KMS-11 (cell line): ENCODE data around the gene CNTNAP5.
A peak's percentile ranks its signal among the peaks of the same experiment; 100 is the strongest.

Source experiments
- H2AFZ ChIP-seq: fragments of 200-600 bp; sonication (generic); 2 replicates; pipeline ENCODE4 v1.6.1; 2016; ENCODE audit warnings: antibody characterized with exemption, mixed run types, low read depth
- H3K27ac ChIP-seq: fragments of 200-600 bp; sonication (generic); 2 replicates; pipeline ENCODE4 v1.6.1; 2016; ENCODE audit warnings: mild to moderate bottlenecking, mixed run types
- H3K27me3 ChIP-seq: fragments of 200-600 bp; sonication (generic); 2 replicates; pipeline ENCODE4 v1.6.1; 2017; ENCODE audit warnings: mild to moderate bottlenecking, low read depth, mixed run types, moderate library complexity; ENCODE audit not compliant: insufficient read depth
- H3K36me3 ChIP-seq: fragments of 200-600 bp; sonication (generic); 2 replicates; pipeline ENCODE4 v1.6.1; 2017; ENCODE audit warnings: mild to moderate bottlenecking, mixed run types; ENCODE audit not compliant: insufficient read depth
- H3K4me1 ChIP-seq: fragments of 200-600 bp; sonication (generic); 2 replicates; pipeline ENCODE4 v1.6.1; 2016; ENCODE audit warnings: mild to moderate bottlenecking, low read depth, mixed run types; ENCODE audit not compliant: poor library complexity, severe bottlenecking
- H3K4me2 ChIP-seq: fragments of 200-600 bp; sonication (generic); 2 replicates; pipeline ENCODE4 v1.7.0; 2016; ENCODE audit warnings: mild to moderate bottlenecking, mixed run types
- H3K4me3 ChIP-seq: fragments of 200-600 bp; sonication (generic); IDR thresholded peaks from 2 replicates; pipeline ENCODE4 v1.6.1; 2017; ENCODE audit warnings: low read depth, low read length, mixed read lengths; ENCODE audit not compliant: insufficient read depth
- H3K79me2 ChIP-seq: fragments of 200-600 bp; sonication (generic); 2 replicates; pipeline ENCODE4 v1.6.1; 2016; ENCODE audit warnings: low read depth, mixed run types; ENCODE audit not compliant: insufficient read depth
- H3K9ac ChIP-seq: fragments of 200-600 bp; sonication (generic); 2 replicates; pipeline ENCODE4 v1.6.1; 2016; ENCODE audit warnings: mild to moderate bottlenecking, mixed run types
- H4K20me1 ChIP-seq: fragments of 200-600 bp; sonication (generic); 2 replicates; pipeline ENCODE4 v1.6.1; 2016; ENCODE audit warnings: mild to moderate bottlenecking, mixed run types; ENCODE audit not compliant: insufficient read depth
- CTCF ChIP-seq: fragments of 200-600 bp; sonication (generic); conservative IDR thresholded peaks from 2 replicates; pipeline ENCODE4 v1.6.1; 2017; ENCODE audit warnings: low read depth, mild to moderate bottlenecking, antibody characterized with exemption, low read length, moderate library complexity, mixed read lengths

The CNTNAP5 gene

GRCh38 chr2:124796647-124797046, 771.6 kb downstream of the CNTNAP5 start:
- no peak overlapping the region for H3K4me3 ChIP-seq
- no peak overlapping the region for H3K27ac ChIP-seq
- no peaks in the 10 kb centered on the region for H3K4me1 ChIP-seq
- no peaks in the 10 kb centered on the region for H3K79me2 ChIP-seq
- H4K20me1 ChIP-seq = no peaks in the 10 kb centered on the region
- no peak overlapping the region for H2AFZ ChIP-seq
- no peaks in the 10 kb centered on the region for H3K36me3 ChIP-seq
- no peak overlapping the region for H3K4me2 ChIP-seq
- no peak for TF ChIP-seq CTCF
- H3K9ac ChIP-seq = no peak overlapping the region
- no peaks in the 10 kb centered on the region for H3K27me3 ChIP-seq

GRCh38 chr2:124797049-124797448, 772.0 kb downstream of the CNTNAP5 start:
- H2AFZ ChIP-seq = no peak overlapping the region
- H3K4me1 ChIP-seq = no peaks in the 10 kb centered on the region
- no peaks in the 10 kb centered on the region for H3K79me2 ChIP-seq
- H3K27ac ChIP-seq = no peak overlapping the region
- no peak overlapping the region for H3K9ac ChIP-seq
- no peaks in the 10 kb centered on the region for H4K20me1 ChIP-seq
- H3K4me2 ChIP-seq = no peak overlapping the region
- no peaks in the 10 kb centered on the region for H3K36me3 ChIP-seq
- H3K27me3 ChIP-seq = no peaks in the 10 kb centered on the region
- H3K4me3 ChIP-seq = no peak overlapping the region
- no peak for TF ChIP-seq CTCF

- no peak overlapping the region for H3K4me2 ChIP-seq
- no peaks in the 10 kb centered on the region for H3K36me3 ChIP-seq
- H3K4me3 ChIP-seq = no peak overlapping the region
- no peak for TF ChIP-seq CTCF
- H3K79me2 ChIP-seq = no peaks in the 10 kb centered on the region
- H3K27ac ChIP-seq = no peak overlapping the region
- no peak overlapping the region for H2AFZ ChIP-seq
- no peaks in the 10 kb centered on the region for H3K27me3 ChIP-seq
- H3K9ac ChIP-seq = no peak overlapping the region
- no peaks in the 10 kb centered on the region for H3K4me1 ChIP-seq
- no peaks in the 10 kb centered on the region for H4K20me1 ChIP-seq
These were observed 773.5 kb downstream of the CNTNAP5 start for GRCh38 chr2:124798551-124798950.

GRCh38 chr2:124804014-124804940, 779.2 kb downstream of the CNTNAP5 start:
- peak; percentile 76 for TF ChIP-seq CTCF

More at GRCh38 chr2:124804014-124804940, 779.2 kb downstream of the CNTNAP5 start:
- Histone ChIP-seq H2AFZ (no peak overlapping the region), H3K27ac (no peak overlapping the region), H4K20me1 (no peaks in the 10 kb centered on the region), H3K4me1 (no peaks in the 10 kb centered on the region), H3K79me2 (no peaks in the 10 kb centered on the region), H3K36me3 (no peaks in the 10 kb centered on the region), H3K4me3 (no peak overlapping the region), H3K4me2 (no peak overlapping the region), H3K27me3 (no peaks in the 10 kb centered on the region), H3K9ac (no peak overlapping the region)
